Urothelium cell line (cell line): ENCODE measurements around the gene NUB1.

Experiments
- DNase-seq: peaks from one replicate; pipeline ENCODE4 v3.0.0; 2011; ENCODE audit warnings: low spot score, mixed read lengths
- FAIRE-seq: peaks from 2 replicates; lab custom pipeline; 2011; peaks lifted over from hg19 to GRCh38; lab: Jason Lieb, UNC

The NUB1 gene

GRCh38 chr7:151387161-151388006, 45.8 kb downstream of the NUB1 start:
- no peak for FAIRE-seq
- no peak for DNase-seq

- DNase-seq (no peak), FAIRE-seq (no peak)
Measured at GRCh38 chr7:151388007-151388297, 46.3 kb downstream of the NUB1 start.

GRCh38 chr7:151388430-151388829, 46.8 kb downstream of the NUB1 start:
- FAIRE-seq (no peak), DNase-seq (no peak)

- DNase-seq (no peak), FAIRE-seq (no peak)
Measured at GRCh38 chr7:151389096-151389767, 47.6 kb downstream of the NUB1 start.

- FAIRE-seq (no peak), DNase-seq (no peak)
Measured at GRCh38 chr7:151389768-151390597, 48.4 kb downstream of the NUB1 start.

GRCh38 chr7:151390598-151391357, 49.2 kb downstream of the NUB1 start:
- no peak for FAIRE-seq
- DNase-seq = no peak

GRCh38 chr7:151391358-151391730, 49.7 kb downstream of the NUB1 start:
- DNase-seq (no peak), FAIRE-seq (no peak)

GRCh38 chr7:151392002-151392401, 50.4 kb downstream of the NUB1 start:
- DNase-seq (no peak), FAIRE-seq (no peak)

- no peak for DNase-seq
- FAIRE-seq = no peak
Measured at GRCh38 chr7:151392426-151392825, 50.8 kb downstream of the NUB1 start.

GRCh38 chr7:151393031-151393977, 51.7 kb downstream of the NUB1 start:
- no peak for FAIRE-seq
- no peak for DNase-seq

GRCh38 chr7:151394076-151395035, 52.7 kb downstream of the NUB1 start:
- DNase-seq (no peak), FAIRE-seq (no peak)

GRCh38 chr7:151395036-151395367, 53.4 kb downstream of the NUB1 start:
- no peak for DNase-seq
- no peak for FAIRE-seq

GRCh38 chr7:151396328-151396970, 54.8 kb downstream of the NUB1 start:
- FAIRE-seq (no peak), DNase-seq (no peak)

- no peak for DNase-seq
- no peak for FAIRE-seq
Measured at GRCh38 chr7:151397026-151397425, 55.4 kb downstream of the NUB1 start.

- DNase-seq (no peak), FAIRE-seq (no peak)
Measured at GRCh38 chr7:151398446-151399304, 57.1 kb downstream of the NUB1 start.

- DNase-seq = no peak
- FAIRE-seq = no peak
Measured at GRCh38 chr7:151399305-151399601, 57.6 kb downstream of the NUB1 start.

GRCh38 chr7:151399906-151400305, 58.3 kb downstream of the NUB1 start:
- FAIRE-seq (no peak), DNase-seq (no peak)
